Bone marrow (tissue), 2 donors: Measurements from ENCODE around the gene ZBED5.
"Not testable (repeated sequence)": the region's sequence is repeated elsewhere in the genome, so short reads cannot be mapped to it uniquely, and the experiment has no call there.

Experiments used
- DNase-seq, 2 donors: peaks; one replicate each; lab custom pipeline; 2025; lab: John Stamatoyannopoulos, UW

ZBED5 gene

DNA sequence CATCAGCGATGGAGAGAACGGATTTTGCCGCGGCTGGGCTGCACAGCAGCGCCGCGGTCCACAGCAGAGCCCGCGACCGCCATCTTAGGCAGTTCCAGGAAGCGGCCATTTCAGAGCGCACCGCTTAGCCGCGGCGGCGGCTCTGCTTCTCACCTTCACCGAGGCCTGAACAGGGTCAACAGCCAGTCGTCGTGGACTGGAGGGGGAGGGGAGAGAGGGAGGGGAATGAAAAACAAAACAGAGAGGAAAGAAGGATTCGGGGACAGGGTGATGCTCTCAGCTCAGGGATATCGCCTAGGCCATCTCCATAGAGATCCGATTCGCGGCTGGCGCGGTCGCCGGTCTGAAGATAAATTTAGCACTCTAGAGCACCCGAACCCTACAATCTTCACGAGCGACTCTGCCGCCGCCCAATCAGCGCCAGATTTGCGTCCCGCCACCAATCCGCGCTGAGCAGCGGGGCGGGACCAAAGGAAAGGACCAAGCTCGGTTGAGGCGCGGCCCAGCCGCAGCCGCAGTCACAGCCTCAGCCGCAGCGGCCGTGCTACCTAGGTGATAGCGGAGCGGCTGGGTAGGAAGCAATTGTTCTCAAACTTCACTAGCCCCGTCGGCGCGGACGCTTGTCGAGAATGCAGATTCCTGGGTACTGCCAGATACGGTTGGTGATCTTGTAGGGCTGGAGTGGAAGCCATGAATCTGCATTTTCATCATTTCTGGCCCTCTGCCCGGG lies at the start of gene ZBED5:
Gene ZBED5 (minus strand): TSS at position 345 of the 730 bp plus-strand sequence. CDS start 3,108 bp downstream, outside the sequence.
- DNase-seq = peak; percentile 94 to 99

DNA sequence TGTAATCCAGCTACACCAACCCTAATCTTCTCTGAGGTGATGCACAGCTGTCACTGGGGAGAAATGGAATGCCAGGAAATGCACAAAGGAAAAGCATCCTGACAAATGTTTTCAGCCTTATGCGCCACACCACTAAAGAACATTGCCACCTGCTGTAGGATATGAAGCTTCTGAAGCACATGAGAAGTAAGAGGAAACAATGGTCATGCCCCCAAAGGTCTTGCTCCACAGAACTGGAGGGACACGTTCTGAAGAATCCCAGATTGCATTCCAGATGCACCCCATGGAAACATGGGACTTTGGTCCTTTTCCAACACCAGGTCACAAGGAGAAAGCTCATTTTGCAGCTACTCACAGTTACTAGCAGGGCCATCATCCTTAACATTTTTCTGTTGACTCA lies 48.7 kb upstream of the ZBED5 start:
- DNase-seq = no peak

DNA sequence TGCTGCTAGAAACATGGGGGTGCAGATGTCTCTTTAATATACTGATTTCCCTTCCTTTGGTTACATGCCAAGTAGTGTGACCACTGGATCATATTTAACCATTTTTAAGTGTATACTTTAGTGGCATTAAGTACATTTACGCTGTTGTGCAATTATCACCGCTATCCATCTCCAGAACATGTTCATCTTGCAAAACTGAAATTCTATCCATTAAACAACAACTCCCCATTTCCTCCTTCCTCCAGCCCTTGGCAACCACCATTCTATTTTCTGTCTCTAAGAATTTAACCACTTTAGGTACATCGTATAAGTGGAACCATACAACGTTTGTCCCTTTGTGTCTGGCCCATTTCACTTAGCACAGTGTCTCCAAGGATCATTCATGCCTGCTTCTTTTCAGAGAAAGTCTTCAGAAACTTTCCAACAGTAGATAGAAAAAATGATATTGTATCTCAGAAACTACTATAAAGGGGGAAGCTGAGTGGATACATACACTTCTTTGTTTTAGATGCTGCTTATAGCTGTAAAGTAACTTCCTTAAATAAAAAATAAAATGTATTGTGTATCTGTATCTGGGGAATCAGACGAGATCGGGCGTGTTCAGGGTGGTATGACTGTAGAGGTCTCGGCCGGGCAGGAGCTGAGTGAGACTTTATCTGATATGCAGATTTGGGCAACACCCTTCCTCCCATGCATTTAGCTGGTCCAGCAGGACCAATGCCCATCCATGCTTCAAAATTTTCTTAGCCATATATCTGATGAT lies 44.6 kb upstream of the ZBED5 start:
- no peak for DNase-seq

DNA sequence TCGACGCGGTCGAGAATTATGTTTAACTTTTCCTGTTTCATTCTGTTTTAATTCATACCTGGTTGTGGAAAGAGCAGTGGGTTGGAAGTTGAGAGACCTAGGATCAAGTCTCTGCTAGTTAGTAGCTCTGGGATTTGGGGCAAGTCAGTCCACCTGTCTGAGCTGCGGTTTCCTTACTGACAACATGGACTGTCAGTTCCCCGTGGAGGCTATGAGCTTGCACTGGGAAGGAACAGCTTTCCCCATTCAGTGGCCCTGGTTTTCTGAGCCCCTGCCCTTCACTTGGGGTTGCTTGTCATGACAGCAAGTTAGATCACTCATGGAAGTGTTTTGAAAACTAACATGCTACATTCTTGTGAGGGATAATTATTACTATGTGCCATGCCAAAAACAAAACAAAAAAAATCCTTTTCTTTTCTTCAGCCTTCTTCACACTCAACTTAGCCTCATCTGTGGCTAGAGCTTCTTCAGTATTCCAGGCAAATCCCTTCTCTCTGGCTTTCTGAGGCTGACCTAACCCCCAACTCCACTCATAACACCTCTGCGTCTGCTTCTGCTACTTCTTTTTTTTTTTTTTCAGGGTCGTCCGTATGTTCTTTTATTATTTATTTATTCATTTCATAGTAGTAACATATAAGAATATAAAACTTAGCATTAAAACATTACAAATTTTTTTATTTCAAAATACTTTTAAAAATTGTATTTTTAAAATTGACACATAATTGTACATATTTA lies 43.0 kb upstream of the ZBED5 start:
- no peak for DNase-seq

DNA sequence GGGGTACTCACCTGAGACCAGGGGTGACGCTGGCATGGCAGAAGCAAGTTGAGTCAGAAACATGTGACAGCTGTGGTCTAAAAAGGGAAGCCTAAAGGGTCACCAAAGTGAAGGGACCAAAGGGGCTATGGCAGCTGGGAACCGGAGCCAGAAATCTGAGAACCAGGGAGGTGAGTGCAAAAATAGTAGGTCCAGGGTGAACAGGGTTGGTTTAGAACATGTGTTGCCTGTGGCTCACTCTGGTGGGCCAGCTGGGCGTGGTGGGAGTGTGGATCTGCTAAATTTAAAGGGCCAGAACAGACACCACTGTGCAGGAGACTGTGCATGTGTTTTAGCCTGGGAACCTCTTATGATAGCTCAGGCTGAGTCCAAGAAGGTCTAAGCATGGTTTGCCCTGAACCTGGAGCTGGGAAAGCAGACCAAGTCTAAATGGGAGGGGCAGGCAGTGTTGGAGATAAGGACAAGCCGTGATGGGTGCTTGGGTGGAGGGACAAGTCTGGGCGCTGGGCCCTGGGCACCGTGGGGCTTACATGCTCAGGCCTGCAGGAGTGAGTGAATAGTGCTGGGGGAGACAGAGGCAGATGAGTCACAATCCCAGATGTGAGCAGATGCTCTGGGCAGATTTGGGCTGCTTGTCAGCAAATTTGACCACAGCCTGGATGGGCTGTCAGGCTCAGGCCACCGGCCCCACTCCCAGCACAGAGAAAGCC lies 41.4 kb upstream of the ZBED5 start:
- DNase-seq = peak; percentile 42 to 67

DNA sequence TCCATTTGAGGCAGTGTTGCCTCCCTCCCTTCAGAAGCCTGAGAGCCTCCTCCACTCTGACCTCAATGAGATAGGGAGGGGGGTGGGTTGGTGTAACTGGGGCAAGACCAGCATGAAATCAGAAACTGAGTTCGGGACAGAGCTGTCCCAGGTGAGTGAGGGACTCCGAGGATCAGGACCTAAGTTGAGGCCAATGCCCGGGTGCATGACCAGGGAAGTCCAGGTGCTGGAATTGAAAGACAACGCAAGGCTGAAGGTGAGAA lies 40.8 kb upstream of the ZBED5 start:
- no peak for DNase-seq

DNA sequence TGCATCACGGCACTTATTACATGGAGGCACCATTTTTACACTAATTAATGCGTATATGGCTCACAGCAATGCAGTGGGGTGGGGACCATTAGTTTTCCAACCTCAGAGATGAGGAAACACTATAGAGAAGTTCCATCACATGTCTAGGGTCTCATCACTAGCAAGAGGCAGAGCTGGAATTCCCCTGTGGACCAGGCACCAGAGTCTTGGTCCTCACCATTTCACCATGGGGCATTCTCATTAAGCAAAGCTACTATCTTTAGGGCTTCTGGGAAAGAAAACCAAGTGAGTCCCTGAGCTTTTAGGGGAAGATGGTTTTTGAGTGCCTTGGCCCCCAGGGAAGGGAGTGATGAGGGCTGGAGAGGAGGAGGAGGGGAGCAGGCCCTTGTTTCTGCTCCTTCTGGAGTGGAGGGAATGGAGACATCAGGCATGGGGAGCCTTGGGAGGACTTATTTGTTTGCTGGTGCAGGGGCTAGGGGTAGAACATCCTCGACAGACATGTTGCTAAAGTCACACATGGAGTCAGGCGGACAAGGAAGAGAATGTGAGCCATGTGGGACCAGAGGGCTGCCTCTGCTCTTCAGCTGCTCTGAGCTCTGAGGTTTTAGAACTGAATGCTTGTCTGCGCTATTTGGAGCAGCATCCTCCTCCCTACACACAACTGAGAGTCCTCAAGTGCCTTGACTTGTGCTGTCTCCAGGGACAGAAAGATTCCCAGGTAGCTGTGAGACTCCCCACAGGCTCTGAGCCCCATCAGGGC lies 40.3 kb upstream of the ZBED5 start:
- no peak for DNase-seq

DNA sequence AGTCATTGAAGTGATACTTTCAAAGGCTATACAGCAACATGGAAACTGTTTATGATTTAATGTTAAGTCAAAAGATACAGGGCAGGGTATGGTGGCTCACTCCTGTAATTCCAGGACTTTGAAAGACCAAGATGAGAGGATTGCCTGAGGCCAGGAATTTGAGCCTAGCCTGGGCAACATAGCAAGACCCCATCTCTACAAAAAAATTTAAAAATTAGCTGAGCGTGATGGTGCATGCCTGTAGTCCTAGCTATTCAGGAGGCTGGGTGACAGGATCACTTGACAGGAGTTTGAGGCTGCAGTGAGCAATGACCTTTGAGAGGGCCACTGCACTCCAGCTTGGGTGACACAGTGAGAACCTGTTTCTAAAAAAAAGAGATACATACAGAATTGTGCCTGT lies 39.3 kb upstream of the ZBED5 start:
- no peak for DNase-seq

DNA sequence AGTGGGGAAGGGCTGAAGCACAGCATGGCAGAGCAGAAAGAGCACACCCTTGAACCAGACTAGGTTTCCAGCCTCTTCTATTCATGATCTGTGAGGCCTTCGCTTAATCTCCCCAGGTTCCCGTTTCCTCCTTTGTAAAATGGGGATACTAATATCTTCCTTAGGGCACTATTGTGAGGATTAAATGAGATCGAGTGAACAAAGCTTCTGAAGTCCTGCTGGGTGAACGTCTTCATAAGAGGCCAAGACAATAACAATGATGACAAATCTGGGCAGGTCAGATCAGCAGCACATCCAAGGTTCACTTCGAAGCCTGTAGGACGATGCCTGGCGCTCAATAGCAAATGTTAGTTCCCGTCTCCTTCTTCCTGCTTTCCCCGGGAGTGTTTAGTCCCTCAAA lies 38.6 kb upstream of the ZBED5 start:
- no peak for DNase-seq

DNA sequence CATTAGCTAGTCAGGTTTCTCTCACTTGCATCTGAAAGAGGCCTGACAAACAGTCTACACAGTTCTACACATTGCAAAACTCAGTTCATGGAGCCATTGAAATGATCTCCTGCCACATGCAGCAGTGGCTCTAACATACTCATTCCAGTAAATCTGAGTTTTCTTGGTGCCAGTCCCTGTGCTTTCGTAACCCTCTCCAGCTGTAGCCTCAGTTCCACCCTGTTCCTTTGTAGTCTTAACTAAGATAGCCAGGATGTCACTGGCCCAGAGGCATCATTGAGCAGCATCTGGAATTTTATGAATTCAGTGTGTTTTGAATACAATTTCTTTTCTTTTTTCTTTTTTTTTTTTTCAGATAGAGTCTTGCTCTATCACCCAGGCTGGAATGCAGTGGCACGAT lies 37.4 kb upstream of the ZBED5 start:
- DNase-seq = no peak

DNA sequence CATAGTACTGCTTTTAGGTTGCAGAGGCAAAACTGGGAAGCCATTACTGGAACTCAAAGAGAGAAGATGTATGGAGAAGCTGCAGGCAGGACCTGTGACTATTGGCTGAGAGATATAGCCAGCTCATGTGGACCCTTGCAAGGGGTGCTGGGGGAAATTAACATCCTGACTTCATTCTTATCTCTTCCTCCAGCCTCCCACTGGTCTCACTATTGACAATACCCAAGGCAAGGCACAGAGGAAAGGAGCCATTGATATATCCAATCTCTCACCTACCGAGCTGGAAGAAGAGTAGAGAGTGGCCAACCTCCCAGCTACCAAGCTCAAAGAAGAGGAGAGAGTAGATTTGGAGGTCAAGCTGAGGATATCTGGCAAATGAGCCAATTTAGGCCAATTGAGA lies 36.8 kb upstream of the ZBED5 start:
- DNase-seq = no peak

DNA sequence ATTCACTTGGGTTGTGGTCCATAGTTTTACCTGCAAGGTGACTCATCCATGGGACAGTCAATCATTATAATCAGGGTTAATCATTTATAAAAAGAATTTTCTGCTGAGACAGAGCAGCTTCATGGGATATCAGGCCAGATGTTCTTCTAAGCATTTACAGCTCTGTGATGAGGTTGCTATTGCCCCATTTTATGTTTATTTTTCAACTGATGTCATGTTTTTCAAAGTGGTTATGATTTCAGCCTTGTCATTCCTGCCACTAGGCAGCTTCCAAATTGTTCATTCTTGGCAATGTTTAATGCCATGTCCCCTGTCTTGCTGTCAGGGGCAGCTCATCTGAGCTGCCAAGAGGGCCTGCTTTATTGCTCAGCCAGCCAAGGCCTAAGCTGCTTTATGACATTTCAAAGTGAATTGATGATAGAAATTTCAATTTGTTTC lies 35.9 kb upstream of the ZBED5 start:
- no peak for DNase-seq

DNA sequence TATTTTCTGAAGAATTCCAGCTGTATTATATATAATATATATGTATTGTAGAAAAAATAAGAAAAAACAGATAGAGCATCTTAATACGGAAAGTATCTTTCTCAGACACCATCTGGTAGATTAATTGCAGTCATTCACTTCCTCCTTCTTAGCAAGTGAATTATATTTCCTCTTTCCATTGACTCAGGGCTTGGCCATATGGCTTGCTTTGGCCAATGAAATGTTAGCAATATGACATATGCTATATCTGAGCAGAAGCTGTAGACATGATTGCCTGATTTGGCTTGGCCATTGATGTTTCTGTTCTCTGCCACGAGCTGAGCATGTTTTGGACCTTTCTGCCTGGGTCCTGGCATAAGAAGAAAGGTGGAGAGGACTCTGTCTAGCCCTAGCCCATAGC lies 34.4 kb upstream of the ZBED5 start:
- DNase-seq = peak in 1 of 2 donors; percentile 56

DNA sequence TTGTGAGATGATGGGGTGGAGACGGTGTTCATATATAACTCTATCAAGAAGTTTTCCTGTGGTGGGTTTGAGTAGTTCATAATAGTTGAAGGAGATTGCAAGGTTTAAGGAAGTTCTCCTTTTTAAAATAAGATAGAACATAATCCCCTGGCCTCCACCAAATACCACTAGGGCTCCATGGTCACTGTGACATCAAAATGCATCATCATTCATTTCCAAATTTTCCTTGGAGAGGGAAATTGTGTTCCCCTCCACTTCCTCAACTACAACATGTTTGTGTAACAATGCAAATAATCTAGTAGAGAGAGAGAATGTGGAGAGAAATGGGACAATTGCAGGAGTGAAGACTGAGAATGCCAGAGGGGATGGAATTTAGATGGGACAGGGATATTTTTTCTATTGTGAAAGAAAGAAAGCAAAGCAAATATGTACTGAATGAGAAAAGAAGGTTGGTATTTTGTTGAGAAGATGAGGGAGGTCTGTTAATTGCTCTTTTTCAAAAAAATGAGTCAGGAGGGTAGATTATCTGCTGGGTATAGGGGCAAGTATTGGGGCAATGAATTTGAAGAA lies 33.4 kb upstream of the ZBED5 start:
- no peak for DNase-seq

DNA sequence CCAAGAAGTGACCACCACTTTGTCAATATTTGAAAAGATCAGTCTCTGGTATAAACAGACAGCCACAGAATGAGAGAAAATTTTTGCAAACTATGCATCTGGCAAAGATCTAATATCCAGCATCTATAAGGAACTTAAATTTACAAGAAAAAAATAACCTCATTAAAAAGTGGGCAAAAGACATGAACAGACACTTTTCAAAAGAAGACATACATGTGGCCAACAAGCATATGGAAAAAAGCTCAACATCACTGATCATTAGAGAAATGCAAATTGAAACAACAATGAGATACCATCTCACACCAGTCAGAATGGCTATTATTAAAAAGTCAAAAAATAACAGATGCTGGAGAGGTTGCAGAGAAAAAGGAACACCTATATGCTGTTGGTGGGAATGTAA lies 32.2 kb upstream of the ZBED5 start:
- not testable (repeated sequence) for DNase-seq

DNA sequence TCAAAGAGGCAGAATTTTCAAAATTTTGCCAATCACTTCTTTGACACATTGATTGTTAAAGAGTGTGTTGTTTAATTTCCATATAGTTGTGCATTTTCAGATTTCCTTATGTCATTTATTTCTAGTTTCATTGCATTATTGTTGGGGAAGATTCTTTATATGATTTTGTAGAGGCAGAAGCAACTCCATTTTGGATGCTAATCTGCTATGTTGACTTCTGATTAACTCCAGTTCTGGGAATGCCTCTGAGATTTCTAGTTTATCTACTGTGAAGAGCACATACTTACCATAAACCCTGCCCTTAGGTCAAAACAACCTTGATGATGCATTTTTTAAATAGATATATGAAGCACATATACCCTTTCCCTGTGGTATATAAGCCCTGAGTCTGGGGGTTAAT lies 29.5 kb upstream of the ZBED5 start:
- DNase-seq = no peak

DNA sequence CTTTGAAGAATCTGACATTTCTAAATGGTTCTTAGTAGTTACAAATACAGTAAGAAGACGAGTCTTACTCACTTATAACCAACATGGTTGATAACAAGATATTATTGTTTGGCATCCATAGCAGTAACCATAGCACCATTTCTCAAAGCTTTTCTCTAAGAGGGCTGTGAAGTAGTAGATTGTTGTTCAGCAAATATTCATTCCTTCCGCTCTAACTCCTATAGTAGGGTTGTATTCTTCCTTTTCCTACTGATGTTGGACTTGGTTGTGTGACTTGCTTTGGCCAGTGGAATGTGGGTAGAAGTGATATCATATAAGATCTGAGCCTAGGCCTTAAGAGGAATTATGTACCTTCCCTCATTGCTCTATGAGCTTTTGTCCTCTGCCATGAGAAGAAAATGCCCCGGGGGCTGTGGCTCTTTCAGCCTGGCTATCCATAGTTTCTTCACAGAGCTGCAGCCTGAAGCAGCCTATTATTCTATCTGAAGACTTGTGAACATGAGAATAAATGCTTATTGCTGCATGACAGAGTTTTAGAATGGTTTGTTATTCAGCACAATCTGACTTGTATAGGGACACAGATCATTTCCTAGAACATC lies 28.9 kb upstream of the ZBED5 start:
- no peak for DNase-seq

DNA sequence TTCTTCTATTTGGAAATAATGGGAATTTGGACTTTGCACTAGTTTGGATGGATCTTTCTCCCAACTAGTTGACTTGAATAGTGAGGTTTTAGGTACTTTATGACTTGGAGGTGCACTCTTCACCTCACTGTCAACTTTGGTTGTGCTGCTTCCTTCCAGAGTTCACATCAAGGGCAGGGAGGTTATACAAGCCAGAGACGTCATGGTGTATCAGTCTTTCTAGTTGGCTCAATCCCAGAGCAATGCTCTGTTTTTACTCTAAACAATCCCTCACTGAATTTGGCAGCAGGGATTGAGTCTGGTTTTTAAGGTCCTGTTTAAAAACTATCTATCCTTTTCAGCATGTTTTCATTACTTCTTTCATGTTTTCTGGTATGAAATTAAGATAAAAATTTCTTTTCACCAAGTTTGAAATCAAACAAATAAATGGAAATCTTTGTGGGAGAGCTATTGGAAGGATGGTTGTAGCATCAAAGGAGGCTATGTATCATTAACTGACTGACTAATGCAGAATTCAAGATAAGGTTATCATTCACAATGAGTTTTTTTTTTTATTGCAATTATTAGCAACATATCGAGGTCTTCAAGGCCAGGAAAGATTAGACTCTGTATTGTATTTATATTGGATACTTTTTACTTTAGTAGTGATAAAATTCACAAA lies 28.0 kb upstream of the ZBED5 start:
- no peak for DNase-seq

DNA sequence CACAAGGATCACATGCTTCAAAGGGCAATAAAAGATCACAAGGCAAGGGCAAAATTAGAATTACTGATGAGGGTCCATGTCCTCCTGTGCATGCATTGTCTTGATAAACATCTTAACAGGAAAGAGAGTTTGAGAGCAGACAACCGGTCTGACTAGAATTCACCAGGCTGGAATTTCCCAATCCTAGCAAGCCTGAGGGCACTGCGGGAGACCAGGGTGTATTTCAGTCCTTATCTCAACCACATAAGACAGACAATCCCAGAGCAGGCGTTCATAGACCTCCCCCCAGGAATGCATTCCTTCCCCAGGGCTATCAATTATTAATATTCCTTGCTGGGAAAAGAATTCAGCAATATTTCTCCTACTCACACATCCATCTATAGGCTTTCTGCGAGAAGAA lies 26.4 kb upstream of the ZBED5 start:
- not testable (repeated sequence) for DNase-seq

DNA sequence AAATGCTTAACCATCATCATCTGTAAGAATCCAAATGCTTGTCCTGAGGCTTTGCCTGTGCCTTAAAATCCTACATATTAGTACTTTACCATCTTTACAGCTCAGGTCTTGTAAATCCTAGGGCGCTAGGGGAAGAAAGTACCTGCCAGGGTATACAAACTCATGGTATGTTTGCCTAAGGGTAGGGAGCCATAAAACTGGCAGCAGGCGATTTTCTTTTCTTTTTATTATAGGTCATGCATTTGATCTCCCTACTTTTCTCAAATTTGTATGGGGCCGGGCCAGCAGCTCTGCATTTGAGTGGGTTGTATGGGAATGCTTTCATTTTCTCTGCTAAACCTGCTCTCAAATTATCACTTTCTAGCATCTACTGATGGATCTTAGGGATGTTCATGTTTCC lies 24.0 kb upstream of the ZBED5 start:
- no peak for DNase-seq
